HCT116 (cell line): Measurements from ENCODE around the gene ZNF782. TPM values are rescaled to one million over a fixed set of nuclear protein-coding genes. Genes with fewer than 3 reads are reported as not detected.

Experiments used
- ATAC-seq: fragments of 200-7000 bp; cut with Tn5 transposase; 2 replicates; pipeline ENCODE4 v1.9.1; 2020; ENCODE audit warnings: mild to moderate bottlenecking, moderate library complexity
- BruUV-seq: library from RNA; stranded (reverse); fragments of 400-500 nt; replicated peaks from 2 replicates; lab custom pipeline; 2021; lab: Mats Ljungman, UMichigan
- CTCF ChIA-PET: fragments of 300-600 bp; sonication (Branson Sonifier 250); formaldehyde crosslinking; loops from one replicate; lab custom pipeline; 2021; ENCODE audit warnings: antibody characterized with exemption; lab: Charles Lee
- POLR2A ChIA-PET: fragments of 300-600, 350-600 bp; sonication (Branson Sonifier 250); formaldehyde crosslinking; loops from one replicate; lab custom pipeline; 2021; ENCODE audit warnings: antibody characterized with exemption; lab: Charles Lee
- RAD21 ChIA-PET, 2 experiments: fragments of 300-600 bp; sonication (Branson Sonifier 250); formaldehyde crosslinking; loops; one replicate each; lab custom pipeline; 2023; ENCODE audit warnings: low total read pairs in 2 of 2; ENCODE audit not compliant: uncharacterized antibody in 2 of 2, unreplicated experiment in 2 of 2, low non-redundant PET in 1 of 2; lab: Charles Lee
- DNase-seq: peaks from one replicate; pipeline ENCODE4 v3.0.0-alpha.2; 2010; ENCODE audit warnings: low read depth, low spot score
- H2AFZ ChIP-seq: fragments of 200-600 bp; shearing (Covaris generic), sonication (generic); 2 replicates; pipeline ENCODE4 v1.6.1; 2017; ENCODE audit warnings: low read depth, mixed run types, mixed read lengths, antibody characterized with exemption, low read length; ENCODE audit not compliant: poor library complexity, severe bottlenecking
- H3K27ac ChIP-seq: 2 replicates; pipeline ENCODE4 v1.5.1; 2012; ENCODE audit warnings: low read depth, low read length
- H3K27me3 ChIP-seq: fragments of 200-600 bp; sonication (generic); 2 replicates; pipeline ENCODE4 v1.6.1; 2016; ENCODE audit warnings: mixed run types, low read length, mixed read lengths; ENCODE audit not compliant: insufficient read depth
- H3K36me3 ChIP-seq, 2 experiments: fragments of 200-500 bp in 1 of 2; fragments of 200-600 bp in 1 of 2; sonication (Bioruptor generic) in 1 of 2; sonication (generic) in 1 of 2; 2 replicates each; pipeline versions ENCODE4 v1.5.1 to v1.6.1; 2014 to 2016; ENCODE audit warnings: low read length in 2 of 2, inconsistent platforms in 1 of 2, mixed read lengths in 1 of 2, mixed run types in 1 of 2; ENCODE audit not compliant: insufficient read depth in 2 of 2, control insufficient read depth in 1 of 2
- H3K4me1 ChIP-seq, 2 experiments: fragments of 200-600 bp in 1 of 2; sonication (generic) in 1 of 2; 2 replicates each; pipeline versions ENCODE4 v1.5.1 to v1.6.1; 2012 to 2017; ENCODE audit warnings: low read length in 2 of 2, inconsistent platforms in 1 of 2, mild to moderate bottlenecking in 1 of 2, mixed read lengths in 1 of 2, mixed run types in 1 of 2, moderate library complexity in 1 of 2; ENCODE audit not compliant: insufficient read depth in 2 of 2, control insufficient read depth in 1 of 2
- H3K4me2 ChIP-seq: fragments of 200-600 bp; sonication (generic); 2 replicates; pipeline ENCODE4 v1.6.1; 2017; ENCODE audit warnings: mixed run types, low read length, mixed read lengths
- H3K4me3 ChIP-seq, 2 experiments: fragments of 200-600 bp in 1 of 2; sonication (generic) in 1 of 2; replicated peaks in 1 of 2; 2 replicates each; pipeline ENCODE4 v1.5.1; 2011 to 2016; ENCODE audit warnings: low read length in 2 of 2, control low read depth in 1 of 2, low read depth in 1 of 2, mild to moderate bottlenecking in 1 of 2, mixed read lengths in 1 of 2, mixed run types in 1 of 2
- H3K79me2 ChIP-seq: fragments of 200-600 bp; sonication (generic); 2 replicates; pipeline ENCODE4 v1.6.1; 2017; ENCODE audit warnings: mild to moderate bottlenecking, mixed run types, low read length, moderate library complexity, mixed read lengths; ENCODE audit not compliant: insufficient read depth
- H3K9ac ChIP-seq: fragments of 200-600 bp; sonication (generic); 2 replicates; pipeline ENCODE4 v1.6.1; 2016; ENCODE audit warnings: low read length, mixed read lengths
- H3K9me2 ChIP-seq: fragments of 200-600 bp; sonication (generic), shearing (Covaris generic); 2 replicates; pipeline ENCODE4 v1.6.1; 2017; ENCODE audit warnings: mixed run types, mild to moderate bottlenecking, moderate library complexity; ENCODE audit not compliant: insufficient read depth
- H3K9me3 ChIP-seq, 2 experiments: fragments of 200-500 bp in 1 of 2; fragments of 200-600 bp in 1 of 2; sonication (Bioruptor generic) in 1 of 2; sonication (generic) in 1 of 2; 2 replicates each; pipeline ENCODE4 v1.6.1; 2014 to 2017; ENCODE audit warnings: low read length in 2 of 2, mixed read lengths in 2 of 2, inconsistent platforms in 1 of 2, low read depth in 1 of 2, mild to moderate bottlenecking in 1 of 2, mixed run types in 1 of 2, moderate library complexity in 1 of 2; ENCODE audit not compliant: control insufficient read depth in 1 of 2, insufficient read depth in 1 of 2
- H4K20me1 ChIP-seq: fragments of 200-600 bp; sonication (generic), shearing (Covaris generic); 2 replicates; pipeline ENCODE4 v1.6.1; 2017; ENCODE audit warnings: mixed run types, mild to moderate bottlenecking, moderate library complexity; ENCODE audit not compliant: insufficient read depth
- CTCF ChIP-seq, 3 experiments: fragments of 200-600 bp in 1 of 3; sonication (generic) in 1 of 3; IDR thresholded peaks in 2 of 3; conservative IDR thresholded peaks in 1 of 3; 2 replicates each; pipeline ENCODE4 v1.5.1; 2012 to 2017; ENCODE audit warnings: low read depth in 2 of 3, low read length in 2 of 3, antibody characterized with exemption in 1 of 3, borderline replicate concordance in 1 of 3, control low read depth in 1 of 3, mild to moderate bottlenecking in 1 of 3, mixed read lengths in 1 of 3, mixed run types in 1 of 3, moderate library complexity in 1 of 3; ENCODE audit not compliant: insufficient read depth in 1 of 3
- RAD21 ChIP-seq: IDR thresholded peaks from 2 replicates; pipeline ENCODE4 v1.6.1; 2012; ENCODE audit warnings: low read depth, mild to moderate bottlenecking
- intact Hi-C: fragments of 100-400 bp; cut with micrococcal nuclease; formaldehyde crosslinking; loops from 2 replicates; pipeline ENCODE4 v1.10.0; 2022
- total RNA-seq: library from RNA; stranded (reverse); gene quantifications from one replicate; pipeline ENCODE4 v1.2.1, GENCODE V29; 2021; ENCODE audit not compliant: unreplicated experiment
- TF ChIP-seq, protein P1 (sequence below): IDR thresholded peaks from 2 replicates; pipeline ENCODE4 v1.6.1; 2011; ENCODE audit warnings: mild to moderate bottlenecking, low read length, moderate library complexity; ENCODE audit not compliant: insufficient replicate concordance; ENCODE audit errors: extremely low read depth

Gene ZNF782
- total RNA-seq, 1 experiment from 2014 or later, result 3.7 TPM

DNA sequence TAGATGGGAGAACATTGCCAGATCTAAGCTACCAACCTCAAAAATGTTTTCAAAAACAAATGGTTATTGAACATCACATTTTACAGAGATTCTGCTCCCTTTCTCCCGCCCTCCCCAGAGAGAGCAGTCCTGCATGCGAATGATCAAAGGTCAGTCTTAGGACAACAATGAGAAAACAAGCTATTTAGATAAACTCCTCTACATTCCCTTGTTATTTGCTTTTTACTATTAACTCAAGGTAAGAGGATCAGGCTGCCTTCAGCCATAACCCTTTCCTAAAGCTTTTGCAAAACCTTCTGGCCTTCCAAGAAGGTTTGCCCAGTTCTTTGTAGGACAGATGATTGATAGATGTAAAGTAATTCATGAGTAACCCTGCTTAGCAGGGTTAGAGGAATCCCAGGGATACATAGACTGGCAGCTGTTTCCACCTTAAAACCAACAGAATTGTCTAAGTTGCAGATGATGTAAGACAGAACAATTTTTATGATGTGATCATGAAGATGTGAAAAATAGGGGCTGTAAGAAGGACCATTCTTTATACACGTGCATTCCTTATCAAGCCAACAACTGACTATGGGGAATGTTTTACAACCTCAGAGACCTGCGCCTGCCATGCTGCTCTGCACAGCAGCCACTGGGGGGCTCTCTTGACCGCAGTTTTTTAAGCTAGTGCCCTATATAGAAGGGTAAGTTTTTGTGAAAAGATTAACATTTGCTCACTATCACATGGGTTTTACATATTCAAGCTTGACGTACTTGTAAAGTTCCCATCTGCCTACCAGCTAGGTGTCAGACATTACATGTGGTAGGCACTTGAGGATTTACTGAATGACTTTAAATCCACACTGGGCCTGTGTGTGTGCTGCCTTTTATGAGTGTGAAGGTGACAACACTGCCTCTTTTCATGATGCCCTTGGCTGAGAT lies 2.3 kb upstream of the ZNF782 start:
- ChIA-PET POLR2A (interaction anchor here (0.8 to 1.3 kb wide), 3 partner anchors 253 to 777 kb away, joined by 3 to 4 read pairs (median 3); partner anchors contain the start of genes NCBP1 and TSTD2), CTCF (interaction anchor here (0.7 to 3.1 kb wide), 13 partner anchors 14 to 777 kb away, joined by 3 to 21 read pairs (median 5); partner anchors contain the start of genes NCBP1 and TSTD2), RAD21 (interaction anchor here (0.6 to 1.0 kb wide), 4 partner anchors 253 to 638 kb away, joined by 3 to 4 read pairs (median 4); no protein-coding TSS in a partner anchor)
- Histone ChIP-seq H2AFZ (peak overlapping the region; percentile 47), H3K36me3 (no peaks in the 10 kb centered on the region; a peak in 1 of 4 replicates), H4K20me1 (no peaks in the 10 kb centered on the region), H3K27ac (no peak overlapping the region), H3K79me2 (peaks cover 9% of the 10 kb centered on the region; the same call in 1 of the 2 replicates), H3K9me3 (no peaks in the 10 kb centered on the region), H3K9me2 (no peaks in the 10 kb centered on the region), H3K4me2 (no peak overlapping the region), H3K27me3 (no peaks in the 10 kb centered on the region), H3K4me3 (no peak overlapping the region), H3K4me1 (peaks cover 6 to 21% of the 10 kb centered on the region in 2 experiments; a peak in 3 of 4 replicates), H3K9ac (no peak overlapping the region)
- no TSS peak for BruUV-seq
- peak; percentile 93 for TF ChIP-seq RAD21
- TF ChIP-seq, protein P1, sequence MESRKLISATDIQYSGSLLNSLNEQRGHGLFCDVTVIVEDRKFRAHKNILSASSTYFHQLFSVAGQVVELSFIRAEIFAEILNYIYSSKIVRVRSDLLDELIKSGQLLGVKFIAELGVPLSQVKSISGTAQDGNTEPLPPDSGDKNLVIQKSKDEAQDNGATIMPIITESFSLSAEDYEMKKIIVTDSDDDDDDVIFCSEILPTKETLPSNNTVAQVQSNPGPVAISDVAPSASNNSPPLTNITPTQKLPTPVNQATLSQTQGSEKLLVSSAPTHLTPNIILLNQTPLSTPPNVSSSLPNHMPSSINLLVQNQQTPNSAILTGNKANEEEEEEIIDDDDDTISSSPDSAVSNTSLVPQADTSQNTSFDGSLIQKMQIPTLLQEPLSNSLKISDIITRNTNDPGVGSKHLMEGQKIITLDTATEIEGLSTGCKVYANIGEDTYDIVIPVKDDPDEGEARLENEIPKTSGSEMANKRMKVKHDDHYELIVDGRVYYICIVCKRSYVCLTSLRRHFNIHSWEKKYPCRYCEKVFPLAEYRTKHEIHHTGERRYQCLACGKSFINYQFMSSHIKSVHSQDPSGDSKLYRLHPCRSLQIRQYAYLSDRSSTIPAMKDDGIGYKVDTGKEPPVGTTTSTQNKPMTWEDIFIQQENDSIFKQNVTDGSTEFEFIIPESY, result no peak
- peak; percentile 86 to 97 (median 90) for TF ChIP-seq CTCF (IDR thresholded peaks at IDR 0.05 in 2 of 3, conservative IDR thresholded peaks at IDR 0.05 in 1 of 3; ENCODE audit: borderline replicate concordance in 1 of 3, insufficient read depth in 1 of 3, low read depth in 2 of 3, low read length in 2 of 3)
- ATAC-seq, result peak; percentile 74
- peak; percentile 45 for DNase-seq
- intact Hi-C loops, result loop anchor here (1.0 to 10.0 kb wide), 9 partner anchors 253 to 761 kb away; partner anchors contain the start of genes TDRD7 and ZNF367
